Iris pigment epithelial cell (primary cell): Measurements from ENCODE around the gene DHRS9.
A peak's percentile ranks its signal among the peaks of the same experiment; 100 is the strongest.
"Not testable (repeated sequence)": the region's sequence is repeated elsewhere in the genome, so short reads cannot be mapped to it uniquely, and the experiment has no call there.

Experiments
- DNase-seq: peaks from one replicate; pipeline ENCODE4 v3.0.0-alpha.2; 2011; ENCODE audit warnings: low read depth

DHRS9 gene

DNA sequence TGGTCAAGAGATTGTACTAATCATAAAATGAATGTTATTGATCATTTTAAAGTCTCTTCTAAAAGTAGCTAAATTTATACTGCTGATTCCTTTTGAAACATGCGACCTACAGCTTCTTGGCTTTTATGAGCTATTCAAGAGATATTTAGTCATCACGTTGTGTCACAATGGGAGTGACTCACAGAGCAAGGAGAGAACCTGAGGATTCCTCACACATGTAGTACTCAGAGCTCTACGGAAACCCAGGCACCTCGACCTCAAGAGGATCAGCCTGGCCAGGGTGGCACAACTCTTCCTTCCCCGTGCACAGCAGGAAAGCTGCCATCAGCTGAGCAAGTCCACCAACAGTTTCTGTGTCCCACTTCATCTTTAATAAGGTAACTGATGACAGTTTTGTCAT is at the start of gene DHRS9:
Gene DHRS9 (plus strand): TSS at position 223 of the 400 bp plus-strand sequence. CDS start 12,019 bp downstream, outside the sequence.
- peak; percentile 89 for DNase-seq

GRCh38 chr2:169023161-169023560 is 46.2 kb upstream of the DHRS9 start:
- no peak for DNase-seq

DNA sequence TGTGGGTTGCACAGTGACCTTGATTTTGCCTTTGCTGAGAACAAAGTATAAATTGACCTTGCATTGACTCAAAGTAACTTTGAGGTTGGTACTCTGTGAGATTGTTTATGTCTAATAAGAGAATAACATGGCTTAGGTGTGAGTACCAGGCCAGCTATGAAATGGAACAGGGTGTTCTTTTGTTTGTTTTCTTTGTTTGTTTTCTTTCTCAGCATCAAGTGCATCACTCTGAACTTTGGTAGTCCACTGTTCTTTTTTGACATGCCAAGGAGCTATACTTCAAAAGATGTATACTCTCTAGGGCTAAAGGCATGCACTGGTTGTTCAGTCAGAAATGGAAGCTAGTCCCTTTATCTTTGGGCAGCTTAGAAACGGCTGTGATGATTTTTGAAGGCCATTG is 43.3 kb upstream of the DHRS9 start:
- DNase-seq: peak; percentile 25

- no peak for DNase-seq
These were observed 42.1 kb upstream of the DHRS9 start for GRCh38 chr2:169027234-169027633.

DNA sequence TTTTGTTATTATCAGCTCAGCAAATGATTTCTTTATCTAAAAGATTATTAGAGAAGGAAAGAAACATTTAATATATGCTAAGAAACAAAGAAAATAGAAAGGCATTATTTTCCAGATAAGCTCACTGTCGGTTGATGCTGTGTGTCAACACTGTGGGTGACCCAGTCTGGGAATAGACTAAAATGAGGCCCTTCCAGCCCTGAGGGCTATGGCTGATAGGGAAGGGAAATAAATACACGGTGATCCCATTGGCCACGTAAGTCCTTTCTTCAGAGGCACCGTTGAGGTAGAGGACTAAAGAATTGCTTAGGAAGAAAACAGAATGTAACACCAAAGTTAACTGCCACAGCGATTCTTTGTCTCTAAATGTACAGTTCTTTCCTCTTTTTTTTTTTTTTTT is 40.0 kb upstream of the DHRS9 start:
- DNase-seq: no peak

- DNase-seq: no peak
These were observed 38.2 kb upstream of the DHRS9 start, which contains the start of gene ABCB11 for GRCh38 chr2:169031202-169031601. ABCB11 (minus strand) TSS chr2:169031324; CDS start chr2:169018125, 13,199 bp downstream.

DNA sequence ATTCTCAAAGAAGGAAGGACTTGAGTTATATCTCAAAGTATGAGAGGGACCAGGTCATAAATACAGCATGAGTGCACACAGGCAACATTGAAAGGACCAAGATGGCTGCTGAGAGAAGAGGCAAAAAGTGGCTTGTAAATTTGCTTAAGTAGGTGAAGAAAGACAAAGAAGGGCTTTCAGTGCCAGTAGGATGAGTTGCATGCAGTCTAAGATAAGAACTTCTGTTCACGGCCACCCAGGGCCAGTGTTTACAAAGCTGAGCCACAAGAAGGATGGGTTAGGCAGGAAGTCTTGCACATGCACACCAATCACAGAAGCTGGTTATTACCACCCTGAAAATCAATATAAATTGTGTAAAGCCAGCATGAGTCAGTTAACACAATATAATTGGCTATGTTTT is 35.1 kb upstream of the DHRS9 start:
- DNase-seq: peak; percentile 68

GRCh38 chr2:169034984-169035544 is 34.3 kb upstream of the DHRS9 start:
- DNase-seq: no peak

- DNase-seq: no peak
These were observed 33.5 kb upstream of the DHRS9 start for GRCh38 chr2:169035887-169036286.

DNA sequence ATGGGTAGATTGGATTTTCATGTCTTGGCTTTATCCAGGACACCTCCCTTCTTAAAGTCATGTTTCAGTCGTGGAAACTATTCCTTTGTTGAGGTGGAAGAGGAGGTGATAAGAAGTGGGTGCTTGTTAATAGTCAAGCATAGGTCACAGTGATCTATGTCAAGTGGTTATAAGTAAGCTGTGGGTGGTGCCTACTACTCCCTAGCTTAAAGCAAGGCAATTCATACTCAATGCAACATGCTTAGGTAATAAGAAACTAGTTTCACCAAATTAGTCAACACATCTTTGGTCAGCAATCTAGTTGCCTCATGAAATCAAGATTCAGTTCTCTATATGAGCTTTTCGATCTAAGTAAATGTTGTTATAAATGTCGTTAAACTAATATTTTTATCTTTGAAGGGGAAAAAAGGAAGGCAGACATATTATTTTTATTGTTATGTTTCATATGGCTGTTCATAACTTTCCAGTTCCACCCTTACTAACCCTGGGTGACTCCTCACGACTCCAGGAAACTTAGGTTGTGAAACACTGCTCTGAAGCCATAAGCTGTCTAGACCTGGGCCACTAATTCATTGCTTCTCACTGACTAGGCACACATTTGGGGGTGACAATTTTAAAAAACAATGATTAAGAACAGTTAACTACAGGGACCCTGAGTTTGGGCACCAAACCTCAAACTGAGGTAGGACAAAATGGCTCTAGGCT is 32.5 kb upstream of the DHRS9 start:
- DNase-seq: peak; percentile 7

- DNase-seq: peak; percentile 73
These were observed 31.0 kb upstream of the DHRS9 start for GRCh38 chr2:169038338-169038757.

DNA sequence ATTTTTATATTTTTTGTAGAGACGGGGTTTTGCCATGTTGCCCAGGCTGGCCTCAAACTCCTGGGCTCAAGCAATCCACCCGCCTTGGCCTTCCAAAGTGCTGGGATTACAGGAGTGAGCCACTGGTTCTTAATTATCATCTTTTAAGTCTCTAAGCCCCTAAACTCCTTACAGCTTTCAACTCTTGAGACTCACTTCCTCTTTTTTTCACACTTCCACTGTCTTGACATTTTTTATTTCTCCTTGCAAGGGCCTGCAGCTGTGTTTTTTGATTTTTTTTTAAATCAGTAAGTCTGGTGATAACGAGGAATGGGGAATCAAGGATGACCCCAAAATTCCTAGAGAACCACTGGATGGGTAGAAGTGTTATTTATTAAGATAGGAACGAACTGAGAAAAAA is 29.7 kb upstream of the DHRS9 start:
- DNase-seq: no peak

GRCh38 chr2:169041594-169041993 is 27.8 kb upstream of the DHRS9 start:
- DNase-seq: no peak

DNA sequence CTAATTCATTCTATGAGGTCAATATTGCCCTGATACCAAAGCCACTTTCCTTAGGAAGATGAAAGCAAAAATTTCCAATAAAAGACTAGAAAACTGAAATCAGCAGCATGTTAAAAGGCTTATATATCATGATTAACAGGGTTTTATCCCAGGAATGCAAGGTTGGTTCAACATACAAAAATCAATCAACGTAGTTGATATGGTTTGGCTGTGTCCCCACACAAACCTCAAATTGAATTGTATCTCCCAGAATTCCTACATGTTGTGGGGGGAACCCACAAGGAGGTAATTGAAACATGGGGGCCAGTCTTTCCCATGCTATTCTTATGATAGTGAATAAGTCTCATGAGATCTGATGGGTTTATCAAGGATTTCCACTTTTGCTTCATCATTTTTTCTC is 26.5 kb upstream of the DHRS9 start:
- no peak for DNase-seq

- no peak for DNase-seq
These were observed 22.8 kb upstream of the DHRS9 start for GRCh38 chr2:169046440-169047151.

DNA sequence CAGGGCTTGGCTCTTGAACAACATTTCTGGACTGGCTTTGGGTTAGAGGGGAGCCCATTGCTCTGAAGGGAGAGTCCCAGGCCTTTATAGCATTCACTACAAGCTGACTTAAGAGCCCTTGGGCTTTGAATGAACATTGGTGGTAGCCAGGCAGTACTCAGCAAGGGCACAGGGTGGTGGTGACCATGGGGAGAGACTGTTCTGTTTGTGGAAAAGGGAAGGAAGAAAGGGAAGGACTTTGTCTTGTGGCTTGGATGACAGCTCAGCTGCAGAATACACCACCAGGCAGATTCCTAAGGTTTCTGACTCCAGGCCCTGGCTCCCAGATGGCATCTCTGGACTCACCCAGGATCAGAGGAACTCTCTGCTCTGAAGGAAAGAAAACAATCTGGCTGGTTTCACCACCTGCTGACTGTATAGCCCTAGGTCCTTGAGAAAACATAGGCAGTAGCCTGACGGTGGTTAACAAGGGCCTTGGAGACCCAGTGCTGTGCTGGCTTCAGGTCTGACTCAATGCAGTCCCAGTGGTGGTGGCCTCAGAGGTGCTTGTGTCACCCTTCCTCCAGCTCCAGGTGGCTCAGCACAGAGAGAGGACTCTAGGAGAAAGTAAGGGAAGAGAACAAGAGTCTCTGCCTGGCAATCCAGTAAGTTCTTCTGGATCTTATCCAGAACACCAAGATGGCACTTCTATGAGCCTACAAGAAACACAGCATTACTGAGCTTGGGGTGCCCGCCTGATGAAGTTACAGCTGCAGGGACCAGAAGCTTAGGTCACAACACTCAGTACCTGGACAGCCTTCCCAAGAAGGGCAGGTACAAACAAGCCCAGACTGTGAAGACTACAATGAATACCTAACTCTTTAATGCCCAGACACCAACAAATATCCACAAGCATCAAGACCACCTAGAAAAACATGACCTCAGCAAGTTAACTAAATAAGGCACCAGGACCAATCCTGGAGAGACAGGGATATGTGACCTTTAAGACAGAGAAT is 21.8 kb upstream of the DHRS9 start:
- DNase-seq: no peak

DNA sequence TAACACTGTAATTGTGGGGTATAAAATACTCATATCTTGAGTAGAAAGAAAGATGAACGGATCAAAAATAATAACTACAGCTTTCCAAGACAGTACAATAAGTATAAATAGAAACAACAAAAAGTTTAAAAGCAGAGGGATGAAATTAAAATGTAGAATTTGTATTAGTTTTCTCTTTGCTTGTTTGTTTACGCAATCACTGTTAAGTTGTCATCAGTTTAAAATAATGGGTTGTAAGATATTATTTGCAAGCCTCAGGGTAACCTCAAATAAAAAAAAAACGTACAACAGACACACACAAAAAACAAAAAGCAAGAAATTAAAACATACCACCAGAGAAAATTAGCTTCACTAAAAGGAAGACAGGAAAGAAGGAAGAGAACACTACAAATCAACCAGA is 20.2 kb upstream of the DHRS9 start:
- DNase-seq: no peak

- peak; percentile 41 for DNase-seq
These were observed 18.7 kb upstream of the DHRS9 start for GRCh38 chr2:169050476-169051240.

DNA sequence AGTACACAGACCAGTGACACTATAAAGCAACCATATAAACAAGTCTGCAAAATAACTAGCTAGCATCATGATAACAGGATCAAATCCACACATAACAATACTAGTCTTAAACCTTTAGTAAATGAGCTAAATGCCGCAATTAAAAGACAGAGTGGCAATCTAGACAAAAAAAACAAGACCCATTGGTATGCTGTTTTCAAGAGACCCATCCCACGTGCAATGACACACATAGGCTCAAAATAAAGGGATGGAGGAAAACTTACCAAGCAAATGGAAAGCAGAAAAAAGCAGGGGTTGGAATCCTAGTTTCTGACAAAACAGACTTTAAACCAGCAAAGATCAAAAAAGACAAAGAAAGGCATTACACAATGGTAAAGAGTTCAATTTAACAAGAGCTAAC is 14.8 kb upstream of the DHRS9 start:
- DNase-seq: not testable (repeated sequence)

DNA sequence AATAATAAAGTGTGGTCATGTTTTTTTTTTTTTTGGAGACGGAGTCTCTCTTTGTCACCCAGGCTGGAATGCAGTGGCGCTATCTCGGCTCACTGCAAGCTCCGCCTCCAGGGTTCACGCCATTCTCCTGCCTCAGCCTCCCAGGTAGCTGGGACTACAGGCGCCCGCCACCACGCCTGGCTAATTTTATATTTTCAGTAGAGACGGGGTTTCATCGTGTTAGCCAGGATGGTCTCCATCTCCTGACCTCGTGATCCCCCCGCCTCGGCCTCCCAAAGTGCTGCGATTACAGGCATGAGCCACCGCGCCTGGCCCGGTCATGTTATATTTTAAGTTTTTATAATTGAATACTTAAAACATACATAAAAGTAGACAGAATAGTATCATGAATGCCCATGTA is 5.2 kb upstream of the DHRS9 start:
- DNase-seq: not testable (repeated sequence)

- DNase-seq: no peak
These were observed 3.9 kb upstream of the DHRS9 start for GRCh38 chr2:169065422-169065821.
